Aorta (tissue), 4 donors: Measurements from ENCODE around the gene OR6S1. TPM values are rescaled to one million over a fixed set of nuclear protein-coding genes. Genes with fewer than 3 reads are reported as not detected.

ENCODE experiments used
- polyA plus RNA-seq, 2 donors: library from polyadenylated mRNA; stranded (reverse); fragments of 200-250 nt; gene quantifications; one replicate each; pipeline ENCODE4 v1.2.3, GENCODE V29; 2013
- total RNA-seq, 2 donors: library from RNA; stranded (reverse); fragmentation: NEBNext Ultra II Directional; extraction: Animal tissue kit (Norgen Biotek cat#: 25700); gene quantifications; one replicate each; pipeline ENCODE4 v1.2.1, GENCODE V29; 2021
- donor health status: healthy with polysubstance abuse.
- donor health status: Bipolar disorder and iron deficiency.
- donor health status: DM: no; HTN: no; CAD: no.
- donor health status: DM: yes; HTN: yes; CAD: no.

OR6S1 gene
- total and polyA plus RNA-seq, 4 donors, result not detected

Other genes starting within 250 kb of the OR6S1 start
- 10 to 100 TPM; 49.0 to 62.4 TPM for gene TEP1, start 228.2 kb downstream of the OR6S1 start, total RNA-seq
- 10 to 100 TPM; 10.3 to 28.2 TPM for gene TEP1, start 228.2 kb downstream of the OR6S1 start, polyA plus RNA-seq
- 1 to 10 TPM in 1 of 2 donors, under 1 TPM in 1; 0.39 to 1.3 TPM for gene KLHL33, start 205.5 kb downstream of the OR6S1 start, total RNA-seq
- gene KLHL33, start 205.5 kb downstream of the OR6S1 start, polyA plus RNA-seq, result under 1 TPM; 0.25 to 0.41 TPM
- 10 to 100 TPM; 27.5 to 40.0 TPM for gene OSGEP, start 186.9 kb downstream of the OR6S1 start, total RNA-seq
- 10 to 100 TPM; 14.9 to 82.1 TPM for gene OSGEP, start 186.9 kb downstream of the OR6S1 start, polyA plus RNA-seq
- 10 to 100 TPM; 51.1 to 66.0 TPM for gene APEX1, start 186.5 kb downstream of the OR6S1 start, total RNA-seq
- 100 to 1,000 TPM in 1 of 2 donors, 10 to 100 TPM in 1; 84.8 to 122 TPM for gene APEX1, start 186.5 kb downstream of the OR6S1 start, polyA plus RNA-seq
- gene PIP4P1, start 180.3 kb downstream of the OR6S1 start, total RNA-seq, result 10 to 100 TPM; 25.9 to 27.6 TPM
- 10 to 100 TPM; 15.8 to 42.7 TPM for gene PIP4P1, start 180.3 kb downstream of the OR6S1 start, polyA plus RNA-seq
- 10 to 100 TPM; 46.2 to 54.1 TPM for gene PNP, start 172.3 kb downstream of the OR6S1 start, total RNA-seq
- gene PNP, start 172.3 kb downstream of the OR6S1 start, polyA plus RNA-seq, result 10 to 100 TPM; 21.9 to 56.5 TPM
- gene RNASE10, start 136.2 kb downstream of the OR6S1 start, total RNA-seq, result under 1 TPM; 0.78 to 0.96 TPM
- not detected for gene RNASE10, start 136.2 kb downstream of the OR6S1 start, polyA plus RNA-seq
- gene RNASE9, start 80.6 kb downstream of the OR6S1 start, total RNA-seq, result not detected
- gene RNASE9, start 80.6 kb downstream of the OR6S1 start, polyA plus RNA-seq, result not detected
- not detected for gene RNASE11, start 53.7 kb downstream of the OR6S1 start, total RNA-seq
- not detected for gene RNASE11, start 53.7 kb downstream of the OR6S1 start, polyA plus RNA-seq
- gene RNASE12, start 50.3 kb downstream of the OR6S1 start, total RNA-seq, result not detected
- gene RNASE12, start 50.3 kb downstream of the OR6S1 start, polyA plus RNA-seq, result not detected
- gene RNASE4, start 42.9 kb upstream of the OR6S1 start, total RNA-seq, result 10 to 100 TPM; 37.4 to 71.8 TPM
- gene RNASE4, start 42.9 kb upstream of the OR6S1 start, polyA plus RNA-seq, result 10 to 100 TPM; 39.3 to 85.1 TPM
- gene ANG, start 47.1 kb upstream of the OR6S1 start, total RNA-seq, result 10 to 100 TPM; 19.7 to 22.1 TPM
- 10 to 100 TPM; 20.8 to 30.3 TPM for gene ANG, start 47.1 kb upstream of the OR6S1 start, polyA plus RNA-seq
- gene EDDM3A, start 104.2 kb upstream of the OR6S1 start, total RNA-seq, result not detected
- not detected for gene EDDM3A, start 104.2 kb upstream of the OR6S1 start, polyA plus RNA-seq
- not detected for gene EDDM3B, start 126.7 kb upstream of the OR6S1 start, total RNA-seq
- gene EDDM3B, start 126.7 kb upstream of the OR6S1 start, polyA plus RNA-seq, result not detected
- 10 to 100 TPM; 14.8 to 18.8 TPM for gene RNASE6, start 139.6 kb upstream of the OR6S1 start, total RNA-seq
- gene RNASE6, start 139.6 kb upstream of the OR6S1 start, polyA plus RNA-seq, result 10 to 100 TPM in 1 of 2 donors, 1 to 10 TPM in 1; 4.8 to 21.8 TPM
- gene RNASE1, start 161.2 kb upstream of the OR6S1 start, total RNA-seq, result 100 to 1,000 TPM; 264 to 499 TPM
- gene RNASE1, start 161.2 kb upstream of the OR6S1 start, polyA plus RNA-seq, result 100 to 1,000 TPM in 1 of 2 donors, 10 to 100 TPM in 1; 86.4 to 312 TPM
- under 1 TPM in 1 of 2 donors, not detected in 1; 0.57 TPM for gene RNASE3, start 249.7 kb upstream of the OR6S1 start, total RNA-seq
- not detected for gene RNASE3, start 249.7 kb upstream of the OR6S1 start, polyA plus RNA-seq